K562 (cell line): ENCODE results near the gene STK16. TPM values are rescaled to one million over a fixed set of nuclear protein-coding genes. Genes with fewer than 3 reads are reported as not detected.

Experiments used
- ARID1B ChIP-seq: fragments of 450-650 bp; IDR thresholded peaks from 2 replicates; pipeline ENCODE4 v1.6.1; 2016; ENCODE audit warnings: antibody characterized with exemption, mild to moderate bottlenecking, inconsistent platforms
- HMG20B ChIP-seq: fragments of 250-450 bp; sonication (Bioruptor Pico); IDR thresholded peaks from 2 replicates; pipeline ENCODE4 v1.5.0; 2021; ENCODE audit warnings: mild to moderate bottlenecking
- KLF16 ChIP-seq: IDR thresholded peaks from 2 replicates; pipeline ENCODE4 v1.6.1; 2016; ENCODE audit warnings: antibody characterized with exemption
- PURB ChIP-seq: sonication (generic); formaldehyde crosslinking; IDR thresholded peaks from 2 replicates; pipeline ENCODE4 v1.9.0; 2021; ENCODE audit warnings: low read depth, mild to moderate bottlenecking, missing genetic modification reagents
- RBM39 ChIP-seq: fragments of 200-400 bp; formaldehyde crosslinking; optimal IDR thresholded peaks from 2 replicates; pipeline ENCODE3; 2018; ENCODE audit warnings: low read depth, low read length
- ZBTB8A ChIP-seq: fragments of 450-650 bp; IDR thresholded peaks from 2 replicates; pipeline ENCODE4 v1.6.1; 2018; ENCODE audit warnings: mild to moderate bottlenecking, moderate library complexity; ENCODE audit not compliant: partially characterized antibody
- ZNF143 ChIP-seq: sonication (generic); formaldehyde crosslinking; IDR thresholded peaks from 2 replicates; pipeline ENCODE4 v1.9.0; 2022; ENCODE audit warnings: mild to moderate bottlenecking, missing genetic modification reagents
- ZNF24 ChIP-seq: fragments of 450-650 bp; IDR thresholded peaks from 2 replicates; pipeline ENCODE4 v1.6.1; 2016
- ZNF3 ChIP-seq: fragments of 250-450 bp; sonication (Bioruptor Pico); IDR thresholded peaks from 2 replicates; pipeline ENCODE4 v1.5.0; 2021; ENCODE audit warnings: mild to moderate bottlenecking, moderate library complexity
- ZNF407 ChIP-seq: fragments of 450-650 bp; IDR thresholded peaks from 2 replicates; pipeline ENCODE4 v1.6.1; 2016; ENCODE audit warnings: low read depth
- polyA plus RNA-seq, 8 experiments: library from polyadenylated mRNA; depleted of rRNA in 4 of 8; stranded (reverse) in 5 of 8; unstranded in 3 of 8; fragments of >200 nt; fragmentation: Nextera tagmentation in 2 of 8; fragmentation: Illumina TruSeq in 1 of 8; extraction: Ambion mirVana in 2 of 8; extraction: Trizol in 1 of 8; gene quantifications; 2 replicates each; pipeline versions ENCODE4 v1.2.1 to v1.2.3, GENCODE V29; 2011 to 2014; ENCODE audit warnings: inconsistent platforms in 1 of 8, missing spikeins in 1 of 8
- total RNA-seq, 7 experiments: library from RNA; depleted of rRNA in 6 of 7; stranded (reverse); fragments of >200 nt in 6 of 7; fragmentation: Illumina TruSeq in 2 of 7; extraction: Trizol in 2 of 7; gene quantifications; 2 replicates each; pipeline versions ENCODE4 v1.2.1 to v1.2.3, GENCODE V29; 2011 to 2021; ENCODE audit warnings: low replicate concordance in 1 of 7
- TF ChIP-seq, protein P1 (sequence below): fragments of 200-800 bp; sonication (Bioruptor generic); IDR thresholded peaks from 2 replicates; pipeline ENCODE4 v1.6.1; 2016; ENCODE audit warnings: missing genetic modification characterization, missing compliant biosample characterization
- TF ChIP-seq, protein P2 (sequence below): fragments of 450-650 bp; IDR thresholded peaks from 2 replicates; pipeline ENCODE4 v1.6.1; 2016; ENCODE audit warnings: missing biosample characterization, missing genetic modification characterization

STK16 gene
- total and polyA plus RNA-seq, 9 of the 15 experiments (the other 6 are each of a cell fraction or from before 2014, with no cell fraction given) = 5.4 to 36.2 (median 17.8) TPM

- TF ChIP-seq, protein P1, sequence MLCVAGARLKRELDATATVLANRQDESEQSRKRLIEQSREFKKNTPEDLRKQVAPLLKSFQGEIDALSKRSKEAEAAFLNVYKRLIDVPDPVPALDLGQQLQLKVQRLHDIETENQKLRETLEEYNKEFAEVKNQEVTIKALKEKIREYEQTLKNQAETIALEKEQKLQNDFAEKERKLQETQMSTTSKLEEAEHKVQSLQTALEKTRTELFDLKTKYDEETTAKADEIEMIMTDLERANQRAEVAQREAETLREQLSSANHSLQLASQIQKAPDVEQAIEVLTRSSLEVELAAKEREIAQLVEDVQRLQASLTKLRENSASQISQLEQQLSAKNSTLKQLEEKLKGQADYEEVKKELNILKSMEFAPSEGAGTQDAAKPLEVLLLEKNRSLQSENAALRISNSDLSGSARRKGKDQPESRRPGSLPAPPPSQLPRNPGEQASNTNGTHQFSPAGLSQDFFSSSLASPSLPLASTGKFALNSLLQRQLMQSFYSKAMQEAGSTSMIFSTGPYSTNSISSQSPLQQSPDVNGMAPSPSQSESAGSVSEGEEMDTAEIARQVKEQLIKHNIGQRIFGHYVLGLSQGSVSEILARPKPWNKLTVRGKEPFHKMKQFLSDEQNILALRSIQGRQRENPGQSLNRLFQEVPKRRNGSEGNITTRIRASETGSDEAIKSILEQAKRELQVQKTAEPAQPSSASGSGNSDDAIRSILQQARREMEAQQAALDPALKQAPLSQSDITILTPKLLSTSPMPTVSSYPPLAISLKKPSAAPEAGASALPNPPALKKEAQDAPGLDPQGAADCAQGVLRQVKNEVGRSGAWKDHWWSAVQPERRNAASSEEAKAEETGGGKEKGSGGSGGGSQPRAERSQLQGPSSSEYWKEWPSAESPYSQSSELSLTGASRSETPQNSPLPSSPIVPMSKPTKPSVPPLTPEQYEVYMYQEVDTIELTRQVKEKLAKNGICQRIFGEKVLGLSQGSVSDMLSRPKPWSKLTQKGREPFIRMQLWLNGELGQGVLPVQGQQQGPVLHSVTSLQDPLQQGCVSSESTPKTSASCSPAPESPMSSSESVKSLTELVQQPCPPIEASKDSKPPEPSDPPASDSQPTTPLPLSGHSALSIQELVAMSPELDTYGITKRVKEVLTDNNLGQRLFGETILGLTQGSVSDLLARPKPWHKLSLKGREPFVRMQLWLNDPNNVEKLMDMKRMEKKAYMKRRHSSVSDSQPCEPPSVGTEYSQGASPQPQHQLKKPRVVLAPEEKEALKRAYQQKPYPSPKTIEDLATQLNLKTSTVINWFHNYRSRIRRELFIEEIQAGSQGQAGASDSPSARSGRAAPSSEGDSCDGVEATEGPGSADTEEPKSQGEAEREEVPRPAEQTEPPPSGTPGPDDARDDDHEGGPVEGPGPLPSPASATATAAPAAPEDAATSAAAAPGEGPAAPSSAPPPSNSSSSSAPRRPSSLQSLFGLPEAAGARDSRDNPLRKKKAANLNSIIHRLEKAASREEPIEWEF (CRISPR knock-in tag) = no peak
- no peak for TF ChIP-seq PURB (CRISPR knock-in tag)
- TF ChIP-seq, protein P2, sequence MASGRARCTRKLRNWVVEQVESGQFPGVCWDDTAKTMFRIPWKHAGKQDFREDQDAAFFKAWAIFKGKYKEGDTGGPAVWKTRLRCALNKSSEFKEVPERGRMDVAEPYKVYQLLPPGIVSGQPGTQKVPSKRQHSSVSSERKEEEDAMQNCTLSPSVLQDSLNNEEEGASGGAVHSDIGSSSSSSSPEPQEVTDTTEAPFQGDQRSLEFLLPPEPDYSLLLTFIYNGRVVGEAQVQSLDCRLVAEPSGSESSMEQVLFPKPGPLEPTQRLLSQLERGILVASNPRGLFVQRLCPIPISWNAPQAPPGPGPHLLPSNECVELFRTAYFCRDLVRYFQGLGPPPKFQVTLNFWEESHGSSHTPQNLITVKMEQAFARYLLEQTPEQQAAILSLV = no peak
- TF ChIP-seq RBM39 = no peak
- no peak for TF ChIP-seq HMG20B (CRISPR knock-in tag)
- no peak for TF ChIP-seq ZNF407
- TF ChIP-seq ZNF143 (CRISPR knock-in tag) = 0 out of 2 replicates have a peak, but pooled peaks have one; percentile 16
- no peak for TF ChIP-seq ZBTB8A
- TF ChIP-seq ZNF3 = no peak
- no peak for TF ChIP-seq KLF16
- TF ChIP-seq ARID1B = no peak
- TF ChIP-seq ZNF24 = no peak
Measured at GRCh38 chr2:219218732-219219701, 26.3 kb upstream of the STK16 start, which contains the start of gene ABCB6 (continued).
